Lower leg skin (tissue), 4 donors: ENCODE results near the gene FSIP2. TPM values are rescaled to one million over a fixed set of nuclear protein-coding genes. Genes with fewer than 3 reads are reported as not detected.

Source experiments
- DNase-seq, 2 donors: peaks; one replicate each; pipeline ENCODE4 v3.0.0-alpha.2; 2019; ENCODE audit warnings: low spot score in 2 of 2
- H3K4me3 ChIP-seq: fragments of 200-600 bp; sonication (generic); 2 replicates; pipeline ENCODE4 v1.5.1; 2017; ENCODE audit warnings: mild to moderate bottlenecking, low read depth; ENCODE audit not compliant: poor library complexity, severe bottlenecking
- POLR2A ChIP-seq, 2 donors: fragments of 450-650 bp; IDR thresholded peaks; one replicate each; pipeline ENCODE4 v1.6.1; 2016 to 2017; ENCODE audit warnings: antibody characterized with exemption in 2 of 2, mild to moderate bottlenecking in 1 of 2, moderate library complexity in 1 of 2
- WGBS, 2 donors: methylation state at CpG; one replicate each; pipeline ENCODE4 v1.1.5; 2018; 5-methylcytosine and 5-hydroxymethylcytosine counted together
- intact Hi-C: fragments of 100-400 bp; cut with DNase I; formaldehyde crosslinking; loops from one replicate; pipeline ENCODE4 v1.15.0; 2023; ENCODE audit warnings: low total_unique reads
- total RNA-seq, 4 donors: library from RNA; depleted of rRNA; stranded (reverse); fragments of >200 nt; gene quantifications; one replicate each; pipeline ENCODE4 v1.1.0, GENCODE V29; 2016
- TF ChIP-seq, protein P1 (sequence below), 3 donors: fragments of 450-650 bp; IDR thresholded peaks; one replicate each; pipeline ENCODE4 v1.5.1; 2016; ENCODE audit warnings: antibody characterized with exemption in 3 of 3, mild to moderate bottlenecking in 3 of 3, moderate library complexity in 2 of 3

Gene FSIP2
- total RNA-seq, 4 donors from 2014 or later = 0.10 to 6.9 (median 0.65) TPM

DNA sequence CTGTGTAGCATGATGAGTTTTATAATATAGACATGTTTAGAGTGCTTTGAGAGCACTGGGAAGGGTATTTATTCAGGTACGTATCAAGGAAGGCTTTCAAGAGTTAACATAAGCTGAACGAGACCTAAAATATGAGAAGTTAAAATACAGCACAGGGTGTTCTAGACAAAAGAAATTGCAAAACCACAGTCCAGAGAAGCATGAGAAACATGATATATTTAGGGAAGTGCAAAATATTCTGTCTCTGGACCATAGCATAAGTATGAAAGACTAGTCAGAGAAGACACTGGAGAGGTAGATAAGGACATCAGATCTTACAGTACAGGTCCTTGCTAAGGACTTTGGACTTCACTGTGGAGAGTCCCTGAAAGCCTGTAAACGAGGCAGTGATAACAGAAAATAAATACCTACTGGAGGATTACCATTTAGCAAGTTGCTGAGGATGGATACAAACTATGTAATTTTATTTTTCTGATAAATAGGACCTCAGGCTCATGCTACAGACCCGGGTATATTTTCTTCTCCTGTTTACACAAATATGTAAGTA is 43.7 kb downstream of the FSIP2 start:
- intact Hi-C loops = no loop called here
- no peak overlapping the region for H3K4me3 ChIP-seq
- 80 to 96% methylated on average over 4 of the region's 4 CpGs for WGBS, 2 donors
- no peak for DNase-seq
- TF ChIP-seq, protein P1, sequence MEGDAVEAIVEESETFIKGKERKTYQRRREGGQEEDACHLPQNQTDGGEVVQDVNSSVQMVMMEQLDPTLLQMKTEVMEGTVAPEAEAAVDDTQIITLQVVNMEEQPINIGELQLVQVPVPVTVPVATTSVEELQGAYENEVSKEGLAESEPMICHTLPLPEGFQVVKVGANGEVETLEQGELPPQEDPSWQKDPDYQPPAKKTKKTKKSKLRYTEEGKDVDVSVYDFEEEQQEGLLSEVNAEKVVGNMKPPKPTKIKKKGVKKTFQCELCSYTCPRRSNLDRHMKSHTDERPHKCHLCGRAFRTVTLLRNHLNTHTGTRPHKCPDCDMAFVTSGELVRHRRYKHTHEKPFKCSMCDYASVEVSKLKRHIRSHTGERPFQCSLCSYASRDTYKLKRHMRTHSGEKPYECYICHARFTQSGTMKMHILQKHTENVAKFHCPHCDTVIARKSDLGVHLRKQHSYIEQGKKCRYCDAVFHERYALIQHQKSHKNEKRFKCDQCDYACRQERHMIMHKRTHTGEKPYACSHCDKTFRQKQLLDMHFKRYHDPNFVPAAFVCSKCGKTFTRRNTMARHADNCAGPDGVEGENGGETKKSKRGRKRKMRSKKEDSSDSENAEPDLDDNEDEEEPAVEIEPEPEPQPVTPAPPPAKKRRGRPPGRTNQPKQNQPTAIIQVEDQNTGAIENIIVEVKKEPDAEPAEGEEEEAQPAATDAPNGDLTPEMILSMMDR (IDR thresholded peaks at IDR 0.05) = no peak
- no peak for TF ChIP-seq POLR2A (IDR thresholded peaks at IDR 0.05)

DNA sequence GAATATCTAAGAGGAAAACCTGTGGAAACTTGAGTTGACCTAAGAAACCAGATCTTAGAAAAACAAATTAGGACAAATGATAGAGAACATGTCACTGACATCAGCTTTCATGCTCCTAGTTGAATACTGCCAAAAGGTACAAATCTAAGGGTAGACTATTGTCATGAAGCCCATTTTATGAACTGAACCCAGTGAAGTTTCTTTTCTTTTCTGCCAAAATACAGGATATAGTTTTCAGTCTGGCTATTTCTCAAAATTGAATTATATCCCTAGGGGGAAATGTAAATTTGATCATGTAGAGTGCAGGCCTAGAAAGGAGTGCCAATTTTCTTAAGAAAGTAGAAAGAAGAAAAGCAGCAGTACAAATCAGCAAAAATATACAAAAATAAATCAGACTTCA is 46.6 kb downstream of the FSIP2 start:
- H3K4me3 ChIP-seq = no peak overlapping the region
- TF ChIP-seq, protein P1 (IDR thresholded peaks at IDR 0.05) = no peak
- TF ChIP-seq POLR2A (IDR thresholded peaks at IDR 0.05) = no peak
- no peak for DNase-seq
- intact Hi-C loops = no loop called here

DNA sequence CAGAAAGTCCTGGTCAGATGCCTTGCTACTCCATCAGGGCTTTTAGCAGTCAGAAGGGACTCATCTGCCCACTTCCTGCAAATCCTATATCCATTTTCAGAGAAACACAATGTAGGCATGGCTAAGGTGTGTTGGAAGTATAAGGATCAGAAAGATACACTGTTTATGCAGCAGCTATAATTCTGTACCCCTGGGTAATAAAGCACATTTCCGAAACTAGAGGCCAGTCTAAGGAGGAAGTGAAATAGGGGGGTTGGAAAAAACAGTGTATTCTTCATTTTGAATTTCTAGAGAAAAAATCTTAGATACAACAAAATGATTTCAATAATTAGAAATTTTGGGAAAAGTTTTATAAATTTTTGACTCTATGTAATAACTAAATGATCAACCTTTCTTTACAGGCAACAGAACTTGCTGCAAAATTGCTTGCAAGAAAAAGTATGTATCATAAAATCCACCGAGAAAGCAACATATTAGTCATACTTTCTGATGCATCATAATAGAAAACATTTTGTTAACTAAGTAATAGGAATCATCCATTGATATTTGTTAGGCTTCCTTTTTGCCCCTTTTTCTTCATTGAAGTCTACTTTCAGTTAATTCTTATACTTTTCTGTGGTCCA is 47.4 kb downstream of the FSIP2 start:
- intact Hi-C loops = no loop called here
- 61 to 73% methylated on average over 2 of the region's 2 CpGs for WGBS, 2 donors
- no peak for DNase-seq
- no peak overlapping the region for H3K4me3 ChIP-seq
- TF ChIP-seq, protein P1 (IDR thresholded peaks at IDR 0.05) = no peak
- no peak for TF ChIP-seq POLR2A (IDR thresholded peaks at IDR 0.05)

DNA sequence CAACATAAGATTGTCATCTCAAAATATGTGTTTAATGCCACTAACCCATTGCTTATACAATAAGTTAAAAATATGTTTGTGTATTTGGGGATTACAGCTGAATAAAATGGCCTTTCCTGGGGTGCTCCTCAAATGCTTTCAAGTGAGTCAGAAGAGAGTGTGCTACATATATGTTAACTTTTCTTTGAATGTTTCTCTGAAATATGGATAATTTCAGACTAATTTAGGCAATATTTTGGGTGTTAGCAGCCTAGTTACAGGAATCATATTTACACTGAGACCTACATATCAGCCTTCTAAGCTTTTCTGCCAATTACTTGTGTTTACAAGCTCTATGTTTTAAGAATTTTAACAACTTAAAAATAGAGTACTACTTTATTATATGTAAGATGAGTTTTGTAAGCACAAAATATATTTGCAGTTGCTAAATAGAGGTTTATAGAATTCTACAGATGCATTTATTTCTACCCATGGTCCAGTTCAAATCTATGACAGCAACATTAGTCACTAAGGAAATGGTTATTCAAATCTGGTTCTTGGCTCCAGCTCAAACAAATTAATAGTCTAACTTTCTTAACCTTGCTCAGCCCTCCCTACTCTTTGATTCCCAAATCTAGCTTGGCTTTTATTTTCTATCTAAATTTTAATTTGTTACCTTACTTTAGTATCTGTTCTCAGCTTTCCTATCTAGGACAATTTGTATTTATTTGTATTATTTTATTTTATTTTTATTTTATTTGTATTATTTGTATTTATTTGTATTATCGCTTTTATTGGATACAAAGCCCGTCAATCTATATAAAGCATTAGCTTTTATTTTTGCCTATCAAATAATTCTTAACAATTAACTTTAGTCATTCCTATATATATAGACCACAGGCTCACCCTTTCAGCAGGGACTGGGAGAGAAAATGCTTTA is 48.9 kb downstream of the FSIP2 start:
- WGBS, 2 donors = 99 to 100% methylated on average over 2 of the region's 2 CpGs
- intact Hi-C loops = no loop called here
- no peak overlapping the region for H3K4me3 ChIP-seq
- no peak for DNase-seq
- TF ChIP-seq POLR2A (IDR thresholded peaks at IDR 0.05) = no peak
- TF ChIP-seq, protein P1 (IDR thresholded peaks at IDR 0.05) = no peak

DNA sequence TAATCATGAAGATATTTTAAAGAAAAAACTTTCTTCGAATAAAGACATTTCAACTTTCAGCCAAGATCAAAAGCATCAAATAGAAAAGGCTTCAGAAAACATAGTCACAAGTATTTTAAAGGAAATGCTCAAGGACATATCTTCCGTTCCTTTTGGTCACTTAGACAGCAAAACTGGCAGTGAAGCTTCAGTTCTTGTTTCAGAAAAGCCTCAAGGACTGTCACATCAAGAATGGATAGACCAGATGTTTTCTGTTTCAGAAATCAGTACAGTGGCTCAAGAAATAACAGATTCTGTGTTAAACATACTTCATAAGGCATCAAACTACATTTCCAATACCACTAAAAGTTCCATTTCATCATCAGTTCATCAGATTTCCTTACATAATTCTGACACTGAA is 51.8 kb downstream of the FSIP2 start:
- intact Hi-C loops = no loop called here
- DNase-seq = no peak
- TF ChIP-seq, protein P1 (IDR thresholded peaks at IDR 0.05) = no peak
- no peak for TF ChIP-seq POLR2A (IDR thresholded peaks at IDR 0.05)
- 83% methylated on average over 2 of the region's 2 CpGs for WGBS, 2 donors
- no peak overlapping the region for H3K4me3 ChIP-seq
